B cell (primary cell): Measurements from ENCODE around the gene LIN7B. TPM values are rescaled to one million over a fixed set of nuclear protein-coding genes. Genes with fewer than 3 reads are reported as not detected.

Source experiments
- ATAC-seq: fragments of 200-7000 bp; cut with Tn5 transposase; one replicate; pipeline ENCODE4 v1.10.0; 2021; ENCODE audit warnings: low read depth, mild to moderate bottlenecking, moderate number of reproducible peaks, moderate library complexity
- CTCF ChIA-PET: fragments of 350-600 bp; sonication (Branson Sonifier 250); formaldehyde crosslinking; loops from one replicate; lab custom pipeline; 2021; ENCODE audit warnings: antibody characterized with exemption, inconsistent platforms; lab: Charles Lee
- POLR2A ChIA-PET: fragments of 350-600 bp; sonication (Branson Sonifier 250); formaldehyde crosslinking; loops from one replicate; lab custom pipeline; 2021; ENCODE audit warnings: antibody characterized with exemption; lab: Charles Lee
- DNase-seq: peaks from one replicate; pipeline ENCODE4 v3.0.0; 2013
- H2AFZ ChIP-seq: 2 replicates; pipeline ENCODE4 v1.6.1; 2012; ENCODE audit warnings: mild to moderate bottlenecking, low read depth, low read length; ENCODE audit not compliant: insufficient read depth, poor library complexity, severe bottlenecking
- H3K27ac ChIP-seq, 2 donors: 1 replicate in 1 of 2; 2 replicates in 1 of 2; pipeline ENCODE4 v1.5.1; 2012 to 2013; ENCODE audit warnings: low read length in 2 of 2, mild to moderate bottlenecking in 2 of 2, moderate library complexity in 1 of 2
- H3K27me3 ChIP-seq, 4 experiments: fragments of 200-600 bp in 1 of 4; sonication (generic) in 1 of 4; replicated peaks in 1 of 4; 1 replicate in 2 of 4; 2 replicates in 2 of 4; pipeline versions ENCODE4 v1.6.1 to v1.7.0; 2013 to 2016; ENCODE audit warnings: low read length in 3 of 4, mild to moderate bottlenecking in 2 of 4, mixed read lengths in 1 of 4, moderate library complexity in 1 of 4; ENCODE audit not compliant: insufficient read depth in 4 of 4, control insufficient read depth in 3 of 4; ENCODE audit errors: control extremely low read depth in 1 of 4
- H3K36me3 ChIP-seq, 2 experiments: replicated peaks in 1 of 2; 1 replicate in 1 of 2; 2 replicates in 1 of 2; pipeline versions ENCODE4 v1.6.1 to v1.7.1; 2013; ENCODE audit warnings: low read length in 1 of 2; ENCODE audit not compliant: insufficient read depth in 2 of 2, control insufficient read depth in 1 of 2; ENCODE audit errors: control extremely low read depth in 1 of 2, extremely low read depth in 1 of 2
- H3K4me1 ChIP-seq, 2 donors: fragments of 200-600 bp in 1 of 2; sonication (generic) in 1 of 2; 1 replicate in 1 of 2; 2 replicates in 1 of 2; pipeline versions ENCODE4 v1.5.1 to v1.6.1; 2013 to 2017; ENCODE audit warnings: low read length in 2 of 2; ENCODE audit not compliant: control insufficient read depth in 2 of 2, insufficient read depth in 2 of 2
- H3K4me2 ChIP-seq: replicated peaks from 2 replicates; pipeline ENCODE3; 2012; ENCODE audit warnings: mild to moderate bottlenecking, low read depth, low read length; ENCODE audit not compliant: poor library complexity, severe bottlenecking
- H3K4me3 ChIP-seq, 5 experiments: fragments of 200-600 bp in 1 of 5; sonication (generic) in 1 of 5; 1 replicate in 3 of 5; 2 replicates in 2 of 5; pipeline versions ENCODE4 v1.5.1 to v1.7.0; 2011 to 2016; ENCODE audit warnings: low read length in 4 of 5, mild to moderate bottlenecking in 4 of 5, low read depth in 2 of 5, control low read depth in 1 of 5, moderate library complexity in 1 of 5; ENCODE audit not compliant: insufficient read depth in 1 of 5; ENCODE audit errors: control extremely low read depth in 1 of 5, extremely low read depth in 1 of 5
- H3K79me2 ChIP-seq: fragments of 200-600 bp; sonication (generic); one replicate; pipeline ENCODE4 v1.6.0; 2016; ENCODE audit warnings: low read length; ENCODE audit not compliant: control insufficient read depth, insufficient read depth
- H3K9ac ChIP-seq: fragments of 200-600 bp; sonication (generic); 2 replicates; pipeline ENCODE4 v1.6.1; 2017; ENCODE audit warnings: mild to moderate bottlenecking, low read length, moderate library complexity
- H3K9me3 ChIP-seq, 3 donors: one replicate each; pipeline versions ENCODE4 v1.6.1 to v1.7.1; 2013; ENCODE audit warnings: low read length in 2 of 3; ENCODE audit not compliant: control insufficient read depth in 2 of 3, insufficient read depth in 1 of 3; ENCODE audit errors: control extremely low read depth in 1 of 3
- H4K20me1 ChIP-seq: 2 replicates; pipeline ENCODE4 v1.6.0; 2012; ENCODE audit warnings: mild to moderate bottlenecking, low read length; ENCODE audit not compliant: insufficient read depth, control insufficient read depth, poor library complexity, severe bottlenecking
- H3K27ac Mint-ChIP-seq: one replicate; pipeline ENCODE4 v1.8.0; 2021; ENCODE audit warnings: mixed read lengths
- H3K27me3 Mint-ChIP-seq: one replicate; pipeline ENCODE4 v1.8.0; 2021; ENCODE audit warnings: mixed read lengths
- H3K4me1 Mint-ChIP-seq: one replicate; pipeline ENCODE4 v1.8.0; 2021; ENCODE audit warnings: mixed read lengths
- H3K4me3 Mint-ChIP-seq: one replicate; pipeline ENCODE4 v1.8.0; 2021; ENCODE audit warnings: mixed read lengths
- H3K9me3 Mint-ChIP-seq: one replicate; pipeline ENCODE4 v1.8.0; 2022; ENCODE audit warnings: mixed read lengths; ENCODE audit not compliant: insufficient read depth
- EZH2 ChIP-seq: IDR thresholded peaks from 2 replicates; pipeline ENCODE4 v1.6.1; 2012; ENCODE audit warnings: borderline replicate concordance, low read depth, mild to moderate bottlenecking, moderate library complexity, low read length; ENCODE audit not compliant: insufficient read depth, poor library complexity, severe bottlenecking
- WGBS: methylation state at CpG from one replicate; pipeline ENCODE4 v1.1.5; 2013; ENCODE audit warnings: missing lambda C conversion rate; ENCODE audit not compliant: insufficient coverage; 5-methylcytosine and 5-hydroxymethylcytosine counted together
- intact Hi-C: fragments of 100-400 bp; cut with micrococcal nuclease; formaldehyde crosslinking; loops from one replicate; pipeline ENCODE4 v1.10.0; 2022
- polyA plus RNA-seq: library from polyadenylated mRNA; depleted of rRNA; stranded (reverse); fragments of >200 nt; gene quantifications from 2 replicates; pipeline ENCODE4 v1.2.3, GENCODE V29; 2012
- total RNA-seq, 2 donors: library from RNA; stranded (reverse); fragments of 120-200 nt in 1 of 2; gene quantifications; 1 replicate in 1 of 2; 2 replicates in 1 of 2; pipeline versions ENCODE4 v1.2.3 to v1.2.4, GENCODE V29; 2013 to 2022
- TF ChIP-seq, protein P1 (sequence below): fragments of 200-600 bp; IDR thresholded peaks from one replicate; pipeline ENCODE4 v1.8.0; 2022; ENCODE audit warnings: antibody characterized with exemption, mild to moderate bottlenecking

The LIN7B gene
- total and polyA plus RNA-seq, 2 donors (not counting 1 experiment from before 2014, with no cell fraction given), result 7.4 to 12.4 TPM

DNA sequence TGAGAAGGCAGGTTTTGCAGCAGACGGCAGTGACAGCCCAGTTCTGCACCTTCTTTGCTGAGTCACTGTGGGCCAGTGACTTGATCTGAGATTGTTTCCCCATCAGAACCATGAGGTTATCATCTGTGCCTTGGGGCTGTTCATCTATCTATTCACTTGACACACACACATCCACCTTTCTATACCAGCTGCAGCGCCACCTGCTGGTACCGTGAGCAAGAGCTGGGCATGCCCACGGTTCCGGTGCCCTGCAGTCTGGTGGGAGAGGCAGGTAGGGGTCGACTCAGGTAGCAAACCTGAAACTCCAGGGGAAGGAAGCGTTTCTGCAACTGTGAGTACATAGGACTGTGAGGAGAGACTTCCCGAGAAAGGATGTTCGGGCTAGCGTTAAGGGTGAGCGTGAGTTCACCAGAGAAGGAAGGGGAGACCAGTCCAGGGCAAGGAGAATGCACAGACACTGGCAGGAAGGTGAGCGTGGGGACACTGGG, 7.5 kb upstream of the LIN7B start:
- H3K36me3 ChIP-seq, result peaks cover 0 to 61% of the 10 kb centered on the region in 2 experiments
- peaks cover 10% of the 10 kb centered on the region for H3K4me1 Mint-ChIP-seq
- no peak overlapping the region for H3K4me2 ChIP-seq
- ChIA-PET CTCF (interaction anchor here (0.6 to 3.3 kb wide), 17 partner anchors 9 to 319 kb away, joined by 3 to 33 read pairs (median 3); partner anchors contain the start of genes LIN7B, PPFIA3 and RUVBL2), POLR2A (no interaction called here)
- no peaks in the 10 kb centered on the region for H3K9me3 Mint-ChIP-seq
- H3K27ac Mint-ChIP-seq, result no peak overlapping the region
- H3K4me1 ChIP-seq, result peaks cover 13 to 14% of the 10 kb centered on the region in 2 donors
- no peak overlapping the region for H3K9ac ChIP-seq
- no peaks in the 10 kb centered on the region for H3K9me3 ChIP-seq
- no peaks in the 10 kb centered on the region for H3K27me3 ChIP-seq
- peaks cover 3% of the 10 kb centered on the region for H3K79me2 ChIP-seq
- no peak overlapping the region for H3K27ac ChIP-seq
- no peak overlapping the region for H2AFZ ChIP-seq
- TF ChIP-seq, protein P1, sequence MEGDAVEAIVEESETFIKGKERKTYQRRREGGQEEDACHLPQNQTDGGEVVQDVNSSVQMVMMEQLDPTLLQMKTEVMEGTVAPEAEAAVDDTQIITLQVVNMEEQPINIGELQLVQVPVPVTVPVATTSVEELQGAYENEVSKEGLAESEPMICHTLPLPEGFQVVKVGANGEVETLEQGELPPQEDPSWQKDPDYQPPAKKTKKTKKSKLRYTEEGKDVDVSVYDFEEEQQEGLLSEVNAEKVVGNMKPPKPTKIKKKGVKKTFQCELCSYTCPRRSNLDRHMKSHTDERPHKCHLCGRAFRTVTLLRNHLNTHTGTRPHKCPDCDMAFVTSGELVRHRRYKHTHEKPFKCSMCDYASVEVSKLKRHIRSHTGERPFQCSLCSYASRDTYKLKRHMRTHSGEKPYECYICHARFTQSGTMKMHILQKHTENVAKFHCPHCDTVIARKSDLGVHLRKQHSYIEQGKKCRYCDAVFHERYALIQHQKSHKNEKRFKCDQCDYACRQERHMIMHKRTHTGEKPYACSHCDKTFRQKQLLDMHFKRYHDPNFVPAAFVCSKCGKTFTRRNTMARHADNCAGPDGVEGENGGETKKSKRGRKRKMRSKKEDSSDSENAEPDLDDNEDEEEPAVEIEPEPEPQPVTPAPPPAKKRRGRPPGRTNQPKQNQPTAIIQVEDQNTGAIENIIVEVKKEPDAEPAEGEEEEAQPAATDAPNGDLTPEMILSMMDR, result peak; percentile 88
- TF ChIP-seq EZH2, result no peak
- H3K4me3 Mint-ChIP-seq, result no peak overlapping the region
- peak; percentile 70 for ATAC-seq
- DNase-seq, result peak; percentile 76
- intact Hi-C loops, result no loop called here
- H4K20me1 ChIP-seq, result peaks cover 55% of the 10 kb centered on the region
- 80% methylated on average over 10 of the region's 12 CpGs for WGBS
- no peaks in the 10 kb centered on the region for H3K27me3 Mint-ChIP-seq
- no peak overlapping the region for H3K4me3 ChIP-seq

DNA sequence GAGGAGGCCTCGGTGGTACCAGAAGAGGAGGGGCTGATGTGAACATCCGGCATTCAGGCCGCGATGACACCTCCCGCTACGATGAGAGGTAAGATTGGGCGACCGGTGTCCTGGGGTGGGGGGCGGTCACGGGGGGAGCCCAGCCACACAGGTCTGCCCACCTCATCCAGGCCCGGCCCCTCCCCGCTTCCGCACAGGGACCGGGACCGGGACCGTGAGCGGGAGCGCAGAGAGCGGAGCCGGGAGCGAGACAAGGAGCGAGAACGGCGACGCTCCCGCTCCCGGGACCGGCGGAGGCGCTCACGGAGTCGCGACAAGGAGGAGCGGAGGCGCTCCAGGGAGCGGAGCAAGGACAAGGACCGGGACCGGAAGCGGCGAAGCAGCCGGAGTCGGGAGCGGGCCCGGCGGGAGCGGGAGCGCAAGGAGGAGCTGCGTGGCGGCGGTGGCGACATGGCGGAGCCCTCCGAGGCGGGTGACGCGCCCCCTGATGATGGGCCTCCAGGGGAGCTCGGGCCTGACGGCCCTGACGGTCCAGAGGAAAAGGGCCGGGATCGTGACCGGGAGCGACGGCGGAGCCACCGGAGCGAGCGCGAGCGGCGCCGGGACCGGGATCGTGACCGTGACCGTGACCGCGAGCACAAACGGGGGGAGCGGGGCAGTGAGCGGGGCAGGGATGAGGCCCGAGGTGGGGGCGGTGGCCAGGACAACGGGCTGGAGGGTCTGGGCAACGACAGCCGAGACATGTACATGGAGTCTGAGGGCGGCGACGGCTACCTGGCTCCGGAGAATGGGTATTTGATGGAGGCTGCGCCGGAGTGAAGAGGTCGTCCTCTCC, 6.3 kb upstream of the LIN7B start:
- POLR2A ChIA-PET, result interaction anchor here (0.8 kb wide), 1 partner anchor 477 kb away, joined by 3 read pairs; no protein-coding TSS in a partner anchor
- intact Hi-C loops, result no loop called here
- no peak overlapping the region for H3K4me3 Mint-ChIP-seq
- H3K27me3 ChIP-seq, result no peaks in the 10 kb centered on the region
- no peak overlapping the region for H3K9ac ChIP-seq
- no peak for TF ChIP-seq EZH2
- TF ChIP-seq, protein P1, result no peak
- no peak overlapping the region for H2AFZ ChIP-seq
- H3K36me3 ChIP-seq, result peaks cover 0 to 52% of the 10 kb centered on the region in 2 experiments
- H3K27ac Mint-ChIP-seq, result no peak overlapping the region
- no peaks in the 10 kb centered on the region for H3K27me3 Mint-ChIP-seq
- peaks cover 13 to 14% of the 10 kb centered on the region in 2 donors for H3K4me1 ChIP-seq
- peaks cover 12% of the 10 kb centered on the region for H3K4me1 Mint-ChIP-seq
- H3K4me3 ChIP-seq, result no peak overlapping the region
- peaks cover 3% of the 10 kb centered on the region for H3K79me2 ChIP-seq
- peaks cover 46% of the 10 kb centered on the region for H4K20me1 ChIP-seq
- WGBS, result 98% methylated on average over 77 of the region's 93 CpGs
- no peak overlapping the region for H3K4me2 ChIP-seq
- CTCF ChIA-PET, result interaction anchor here (1.3 kb wide), 1 partner anchor 12 kb away, joined by 3 read pairs; no protein-coding TSS in a partner anchor
- H3K27ac ChIP-seq, result no peak overlapping the region
- H3K9me3 Mint-ChIP-seq, result no peaks in the 10 kb centered on the region
- ATAC-seq (no peak), DNase-seq (peak; percentile 15)
- H3K9me3 ChIP-seq, result no peaks in the 10 kb centered on the region
